ENCODE measurements around the gene CEND1. TPM values are rescaled to one million over a fixed set of nuclear protein-coding genes. Genes with fewer than 3 reads are reported as not detected.

Gene CEND1
- total RNA-seq, 1 donor from 2014 or later, result 0.27 TPM

- no peak overlapping the region for H3K27ac Mint-ChIP-seq
- no peak for DNase-seq
- no peak for TF ChIP-seq CTCF (IDR thresholded peaks at IDR 0.05)
Measured at GRCh38 chr11:766106-766935, 23.6 kb downstream of the CEND1 start.

GRCh38 chr11:765802-766091 is 24.1 kb downstream of the CEND1 start:
- Mint-ChIP-seq H3K27me3 (no peaks in the 10 kb centered on the region), H3K9me3 (no peaks in the 10 kb centered on the region), H3K4me1 (peaks cover 3% of the 10 kb centered on the region), H3K4me3 (no peak overlapping the region), H3K36me3 (ENCODE audit: low read depth) (peaks cover 71% of the 10 kb centered on the region), H3K27ac (no peak overlapping the region)
- intact Hi-C loops (cut with micrococcal nuclease), result loop anchor here (1.0 kb wide), 7 partner anchors 12 to 210 kb away; partner anchors contain the start of genes GATD1, SLC25A22 and TALDO1
- DNase-seq, result no peak
- TF ChIP-seq CTCF (IDR thresholded peaks at IDR 0.05), result no peak
- ATAC-seq (ENCODE audit: low read depth), result no peak
- ChIA-PET CTCF (interaction anchor here (1.5 kb wide), 1 partner anchor 103 kb away, joined by 3 read pairs; no protein-coding TSS in a partner anchor), POLR2A (interaction anchor here (1.1 kb wide), 1 partner anchor 31 kb away, joined by 3 read pairs; no protein-coding TSS in a partner anchor)

More at GRCh38 chr11:766106-766935, 23.6 kb downstream of the CEND1 start:
- peaks cover 3% of the 10 kb centered on the region for H3K4me1 Mint-ChIP-seq
- CTCF ChIA-PET, result interaction anchor here (1.5 kb wide), 1 partner anchor 104 kb away, joined by 3 read pairs; no protein-coding TSS in a partner anchor
- no peak for ATAC-seq (ENCODE audit: low read depth)
- H3K4me3 Mint-ChIP-seq, result no peak overlapping the region
- no peaks in the 10 kb centered on the region for H3K27me3 Mint-ChIP-seq
- POLR2A ChIA-PET, result interaction anchor here (0.6 to 1.1 kb wide), 2 partner anchors 17 to 31 kb away, joined by 3 to 8 read pairs; no protein-coding TSS in a partner anchor
- intact Hi-C loops (cut with micrococcal nuclease), result no loop called here
- H3K36me3 Mint-ChIP-seq (ENCODE audit: low read depth), result peaks cover 67% of the 10 kb centered on the region
- no peaks in the 10 kb centered on the region for H3K9me3 Mint-ChIP-seq

GRCh38 chr11:765025-765801 is 24.7 kb downstream of the CEND1 start:
- H3K4me3 Mint-ChIP-seq, result no peak overlapping the region
- no peak overlapping the region for H3K27ac Mint-ChIP-seq
- DNase-seq (peak; percentile 55), ATAC-seq (ENCODE audit: low read depth) (peak; percentile 91)
- intact Hi-C loops (cut with micrococcal nuclease), result loop anchor here (1.0 kb wide), 7 partner anchors 12 to 210 kb away; partner anchors contain the start of genes GATD1, SLC25A22 and TALDO1
- peaks cover 3% of the 10 kb centered on the region for H3K4me1 Mint-ChIP-seq
- ChIA-PET POLR2A (interaction anchor here (1.1 kb wide), 1 partner anchor 32 kb away, joined by 3 read pairs; no protein-coding TSS in a partner anchor), CTCF (interaction anchor here (1.2 to 1.5 kb wide), 2 partner anchors 17 to 103 kb away, joined by 3 read pairs; no protein-coding TSS in a partner anchor)
- H3K9me3 Mint-ChIP-seq, result no peaks in the 10 kb centered on the region
- H3K27me3 Mint-ChIP-seq, result no peaks in the 10 kb centered on the region
- TF ChIP-seq CTCF (IDR thresholded peaks at IDR 0.05), result no peak
- H3K36me3 Mint-ChIP-seq (ENCODE audit: low read depth), result peaks cover 68% of the 10 kb centered on the region

GRCh38 chr11:764322-765024 is 25.4 kb downstream of the CEND1 start:
- Mint-ChIP-seq H3K9me3 (no peaks in the 10 kb centered on the region), H3K4me3 (no peak overlapping the region), H3K4me1 (peaks cover 3% of the 10 kb centered on the region), H3K27me3 (no peaks in the 10 kb centered on the region), H3K27ac (no peak overlapping the region), H3K36me3 (ENCODE audit: low read depth) (peaks cover 68% of the 10 kb centered on the region)
- ATAC-seq (ENCODE audit: low read depth) (no peak), DNase-seq (no peak)
- ChIA-PET POLR2A (no interaction called here), CTCF (interaction anchor here (1.2 kb wide), 1 partner anchor 16 kb away, joined by 3 read pairs; no protein-coding TSS in a partner anchor)
- no peak for TF ChIP-seq CTCF (IDR thresholded peaks at IDR 0.05)
- intact Hi-C loops (cut with micrococcal nuclease), result loop anchor here (1.0 kb wide), 7 partner anchors 13 to 209 kb away; partner anchors contain the start of genes GATD1, SLC25A22 and TALDO1
